ENCODE results near the gene TNFRSF1B. TPM values are rescaled to one million over a fixed set of nuclear protein-coding genes. Genes with fewer than 3 reads are reported as not detected.
A peak's percentile ranks its signal among the peaks of the same experiment; 100 is the strongest.

Gene TNFRSF1B
- total RNA-seq, 3 donors from 2014 or later (not counting 1 experiment from before 2014, with no cell fraction given), result 152 to 173 (median 172) TPM

- intact Hi-C loops (cut with micrococcal nuclease), result no loop called here
- peaks cover 76 to 98% of the 10 kb centered on the region in 2 donors for H3K4me1 Mint-ChIP-seq
- ATAC-seq, result no peak
- Histone ChIP-seq H3K27me3 (ENCODE audit: control insufficient read depth, insufficient read depth, low read length) (no peaks in the 10 kb centered on the region), H3K9me3 (ENCODE audit: control insufficient read depth, insufficient read depth, low read length) (no peaks in the 10 kb centered on the region), H3K27ac (ENCODE audit: low read length) (peak overlapping the region; percentile 37), H3K4me1 (ENCODE audit: control insufficient read depth, insufficient read depth, low read length) (peaks cover 96% of the 10 kb centered on the region), H3K4me3 (ENCODE audit: low read length) (no peak overlapping the region), H3K36me3 (ENCODE audit: control insufficient read depth, insufficient read depth, low read length) (peaks cover 26% of the 10 kb centered on the region)
- no peaks in the 10 kb centered on the region for H3K9me3 Mint-ChIP-seq
- TF ChIP-seq CTCF (IDR thresholded peaks at IDR 0.05), result no peak
- 66% methylated on average over 7 of the region's 7 CpGs for WGBS (ENCODE audit: insufficient coverage)
- DNase-seq, result no peak
- H3K27ac Mint-ChIP-seq, result peak overlapping the region; percentile 99
- H3K36me3 Mint-ChIP-seq, result no peaks in the 10 kb centered on the region
- peak overlapping the region; percentile 52 for H3K4me3 Mint-ChIP-seq
- no peaks in the 10 kb centered on the region for H3K27me3 Mint-ChIP-seq (ENCODE audit: low read depth in 2 of 2)
Measured at GRCh38 chr1:12180903-12181302, 14.1 kb downstream of the TNFRSF1B start.

- Histone ChIP-seq H3K9me3 (ENCODE audit: control insufficient read depth, insufficient read depth, low read length) (no peaks in the 10 kb centered on the region), H3K27me3 (ENCODE audit: control insufficient read depth, insufficient read depth, low read length) (no peaks in the 10 kb centered on the region), H3K4me3 (ENCODE audit: low read length) (no peak overlapping the region), H3K4me1 (ENCODE audit: control insufficient read depth, insufficient read depth, low read length) (peaks cover 96% of the 10 kb centered on the region), H3K36me3 (ENCODE audit: control insufficient read depth, insufficient read depth, low read length) (peaks cover 29% of the 10 kb centered on the region), H3K27ac (ENCODE audit: low read length) (peak overlapping the region; percentile 37)
- Mint-ChIP-seq H3K27ac (peak overlapping the region; percentile 99), H3K4me1 (peaks cover 69 to 98% of the 10 kb centered on the region in 2 donors), H3K4me3 (no peak overlapping the region), H3K36me3 (no peaks in the 10 kb centered on the region), H3K9me3 (no peaks in the 10 kb centered on the region), H3K27me3 (ENCODE audit: low read depth in 2 of 2) (no peaks in the 10 kb centered on the region)
- ATAC-seq (no peak), DNase-seq (no peak)
- no peak for TF ChIP-seq CTCF (IDR thresholded peaks at IDR 0.05)
- intact Hi-C loops (cut with micrococcal nuclease), result no loop called here
- 95% methylated on average over 5 of the region's 7 CpGs for WGBS (ENCODE audit: insufficient coverage)
Measured at GRCh38 chr1:12181568-12181967, 14.8 kb downstream of the TNFRSF1B start.

- no peaks in the 10 kb centered on the region for H3K27me3 ChIP-seq (ENCODE audit: control insufficient read depth, insufficient read depth, low read length)
- peaks cover 68 to 97% of the 10 kb centered on the region in 2 donors for H3K4me1 Mint-ChIP-seq
- H3K9me3 ChIP-seq (ENCODE audit: control insufficient read depth, insufficient read depth, low read length), result no peaks in the 10 kb centered on the region
- H3K27ac ChIP-seq (ENCODE audit: low read length), result no peak overlapping the region
- TF ChIP-seq CTCF (IDR thresholded peaks at IDR 0.05), result no peak
- no peaks in the 10 kb centered on the region for H3K27me3 Mint-ChIP-seq (ENCODE audit: low read depth in 2 of 2)
- no peak for DNase-seq
- no peak overlapping the region for H3K4me3 ChIP-seq (ENCODE audit: low read length)
- 94% methylated on average over 4 of the region's 4 CpGs for WGBS (ENCODE audit: insufficient coverage)
- peaks cover 95% of the 10 kb centered on the region for H3K4me1 ChIP-seq (ENCODE audit: control insufficient read depth, insufficient read depth, low read length)
- peak overlapping the region; percentile 47 for H3K4me3 Mint-ChIP-seq
- intact Hi-C loops (cut with micrococcal nuclease), result no loop called here
- peak overlapping the region; percentile 99 for H3K27ac Mint-ChIP-seq
- H3K36me3 ChIP-seq (ENCODE audit: control insufficient read depth, insufficient read depth, low read length), result peaks cover 32% of the 10 kb centered on the region
- H3K9me3 Mint-ChIP-seq, result no peaks in the 10 kb centered on the region
- H3K36me3 Mint-ChIP-seq, result no peaks in the 10 kb centered on the region
- ATAC-seq, result no peak
Measured at GRCh38 chr1:12182410-12182984, 15.7 kb downstream of the TNFRSF1B start.
